Measurements from ENCODE around the gene NCAPD3.

Gene NCAPD3

GRCh38 chr11:134164490-134165370, 59.0 kb downstream of the NCAPD3 start:
- no peak overlapping the region for H2BK15ac ChIP-seq (ENCODE audit: low read length)
- H4K91ac ChIP-seq (ENCODE audit: low read depth, low read length, poor library complexity) = no peak overlapping the region
- peak overlapping the region; percentile 22 for H3K9ac ChIP-seq (ENCODE audit: low read depth, low read length, poor library complexity)
- H3K79me1 ChIP-seq (ENCODE audit: low read depth, low read length) = no peaks in the 10 kb centered on the region
- H3K4me1 ChIP-seq (ENCODE audit: control insufficient read depth in 2 of 2, insufficient read depth in 1 of 2, low read depth in 1 of 2, low read length in 2 of 2) = no peaks in the 10 kb centered on the region
- H3K14ac ChIP-seq (ENCODE audit: low read length) = no peak overlapping the region
- DNase-seq (ENCODE audit: low spot score) = peak; percentile 67
- H2BK120ac ChIP-seq (ENCODE audit: low read depth, low read length) = no peak overlapping the region
- peak overlapping the region; percentile 74 for H4K8ac ChIP-seq (ENCODE audit: low read depth, low read length)
- no peak overlapping the region for H3K4ac ChIP-seq (ENCODE audit: low read length)
- H2AFZ ChIP-seq (ENCODE audit: low read length) = no peak overlapping the region
- WGBS, 2 donors (ENCODE audit: extremely low coverage in 2 of 2, insufficient read length in 2 of 2, insufficient replicate concordance in 1 of 2) = no CpG with 5 or more reads among the region's 11 CpGs
- H3K23ac ChIP-seq (ENCODE audit: low read depth, low read length, poor library complexity) = no peak overlapping the region
- no peak overlapping the region for H2BK5ac ChIP-seq (ENCODE audit: low read length)
- H2BK12ac ChIP-seq (ENCODE audit: low read length) = no peak overlapping the region
- H3K27ac ChIP-seq (replicated peaks; ENCODE audit: low read length) = no peak overlapping the region
- H3K27me3 ChIP-seq (ENCODE audit: control insufficient read depth in 3 of 3, insufficient read depth in 3 of 3, low read depth in 1 of 3, low read length in 3 of 3) = no peaks in the 10 kb centered on the region
- H2AK5ac ChIP-seq (ENCODE audit: low read depth, low read length) = no peak overlapping the region
- peaks cover 66 to 88% of the 10 kb centered on the region in 2 donors for H3K36me3 ChIP-seq (replicated peaks in 1 of 2; ENCODE audit: control insufficient read depth in 2 of 2, insufficient read depth in 2 of 2, low read length in 2 of 2)
- peaks cover 48 to 59% of the 10 kb centered on the region in 2 donors for H3K9me3 ChIP-seq (replicated peaks in 1 of 2; ENCODE audit: control insufficient read depth in 2 of 2, insufficient read depth in 1 of 2, low read depth in 1 of 2, low read length in 2 of 2)
- no peak overlapping the region for H3K4me2 ChIP-seq (ENCODE audit: insufficient read depth, low read length, poor library complexity, severe bottlenecking)
- no peak overlapping the region for H3K18ac ChIP-seq (ENCODE audit: low read length)
- no peak overlapping the region for H3K4me3 ChIP-seq (ENCODE audit: low read length in 2 of 2)

GRCh38 chr11:134159652-134160051, 64.1 kb downstream of the NCAPD3 start:
- Histone ChIP-seq H3K4me2 (ENCODE audit: insufficient read depth, low read length, poor library complexity, severe bottlenecking) (no peak overlapping the region), H3K4ac (ENCODE audit: low read length) (no peak overlapping the region), H2BK120ac (ENCODE audit: low read depth, low read length) (no peak overlapping the region), H4K8ac (ENCODE audit: low read depth, low read length) (no peak overlapping the region), H3K9ac (ENCODE audit: low read depth, low read length, poor library complexity) (no peak overlapping the region), H2AK5ac (ENCODE audit: low read depth, low read length) (no peak overlapping the region), H3K27me3 (ENCODE audit: control insufficient read depth in 3 of 3, insufficient read depth in 3 of 3, low read depth in 1 of 3, low read length in 3 of 3) (no peaks in the 10 kb centered on the region), H3K4me3 (ENCODE audit: low read length in 2 of 2) (no peak overlapping the region), H3K79me1 (ENCODE audit: low read depth, low read length) (no peaks in the 10 kb centered on the region), H3K27ac (replicated peaks; ENCODE audit: low read length) (no peak overlapping the region), H3K36me3 (replicated peaks in 1 of 2; ENCODE audit: control insufficient read depth in 2 of 2, insufficient read depth in 2 of 2, low read length in 2 of 2) (peaks cover 58 to 100% of the 10 kb centered on the region in 2 donors), H3K18ac (ENCODE audit: low read length) (no peak overlapping the region), H2BK15ac (ENCODE audit: low read length) (no peak overlapping the region), H3K4me1 (ENCODE audit: control insufficient read depth in 2 of 2, insufficient read depth in 1 of 2, low read depth in 1 of 2, low read length in 2 of 2) (no peaks in the 10 kb centered on the region), H3K9me3 (replicated peaks in 1 of 2; ENCODE audit: control insufficient read depth in 2 of 2, insufficient read depth in 1 of 2, low read depth in 1 of 2, low read length in 2 of 2) (peaks cover 21 to 30% of the 10 kb centered on the region in 2 donors), H2BK12ac (ENCODE audit: low read length) (no peak overlapping the region), H3K23ac (ENCODE audit: low read depth, low read length, poor library complexity) (no peak overlapping the region), H3K14ac (ENCODE audit: low read length) (no peak overlapping the region), H2BK5ac (ENCODE audit: low read length) (no peak overlapping the region), H2AFZ (ENCODE audit: low read length) (no peak overlapping the region), H4K91ac (ENCODE audit: low read depth, low read length, poor library complexity) (no peak overlapping the region)
- DNase-seq (ENCODE audit: low spot score) = no peak
- WGBS, 2 donors (ENCODE audit: extremely low coverage in 2 of 2, insufficient read length in 2 of 2, insufficient replicate concordance in 1 of 2) = no CpG with 5 or more reads among the region's 9 CpGs

- Histone ChIP-seq H3K9ac (ENCODE audit: low read depth, low read length, poor library complexity) (no peak overlapping the region), H2BK5ac (ENCODE audit: low read length) (no peak overlapping the region), H2BK12ac (ENCODE audit: low read length) (no peak overlapping the region), H3K4ac (ENCODE audit: low read length) (no peak overlapping the region), H2AK5ac (ENCODE audit: low read depth, low read length) (no peak overlapping the region), H3K79me1 (ENCODE audit: low read depth, low read length) (peaks cover 2% of the 10 kb centered on the region), H3K23ac (ENCODE audit: low read depth, low read length, poor library complexity) (no peak overlapping the region), H2BK120ac (ENCODE audit: low read depth, low read length) (no peak overlapping the region), H3K14ac (ENCODE audit: low read length) (no peak overlapping the region), H3K27me3 (ENCODE audit: control insufficient read depth in 3 of 3, insufficient read depth in 3 of 3, low read depth in 1 of 3, low read length in 3 of 3) (no peaks in the 10 kb centered on the region), H3K27ac (replicated peaks; ENCODE audit: low read length) (no peak overlapping the region), H3K9me3 (replicated peaks in 1 of 2; ENCODE audit: control insufficient read depth in 2 of 2, insufficient read depth in 1 of 2, low read depth in 1 of 2, low read length in 2 of 2) (peaks cover 6 to 20% of the 10 kb centered on the region in 2 donors), H2AFZ (ENCODE audit: low read length) (no peak overlapping the region), H3K4me2 (ENCODE audit: insufficient read depth, low read length, poor library complexity, severe bottlenecking) (no peak overlapping the region), H3K18ac (ENCODE audit: low read length) (no peak overlapping the region), H3K36me3 (replicated peaks in 1 of 2; ENCODE audit: control insufficient read depth in 2 of 2, insufficient read depth in 2 of 2, low read length in 2 of 2) (peaks cover 61 to 100% of the 10 kb centered on the region in 2 donors), H2BK15ac (ENCODE audit: low read length) (no peak overlapping the region), H4K8ac (ENCODE audit: low read depth, low read length) (no peak overlapping the region), H4K91ac (ENCODE audit: low read depth, low read length, poor library complexity) (no peak overlapping the region), H3K4me3 (ENCODE audit: low read length in 2 of 2) (no peak overlapping the region), H3K4me1 (ENCODE audit: control insufficient read depth in 2 of 2, insufficient read depth in 1 of 2, low read depth in 1 of 2, low read length in 2 of 2) (no peaks in the 10 kb centered on the region)
- no peak for DNase-seq (ENCODE audit: low spot score)
- no CpG with 5 or more reads among the region's 9 CpGs for WGBS, 2 donors (ENCODE audit: extremely low coverage in 2 of 2, insufficient read length in 2 of 2, insufficient replicate concordance in 1 of 2)
Observed at GRCh38 chr11:134158023-134158422, 65.7 kb downstream of the NCAPD3 start.

GRCh38 chr11:134157451-134157850, 66.3 kb downstream of the NCAPD3 start:
- Histone ChIP-seq H4K91ac (ENCODE audit: low read depth, low read length, poor library complexity) (no peak overlapping the region), H3K9ac (ENCODE audit: low read depth, low read length, poor library complexity) (no peak overlapping the region), H3K23ac (ENCODE audit: low read depth, low read length, poor library complexity) (no peak overlapping the region), H2BK15ac (ENCODE audit: low read length) (no peak overlapping the region), H3K14ac (ENCODE audit: low read length) (no peak overlapping the region), H3K9me3 (replicated peaks in 1 of 2; ENCODE audit: control insufficient read depth in 2 of 2, insufficient read depth in 1 of 2, low read depth in 1 of 2, low read length in 2 of 2) (peaks cover under 1 to 15% of the 10 kb centered on the region in 2 donors), H3K4me1 (ENCODE audit: control insufficient read depth in 2 of 2, insufficient read depth in 1 of 2, low read depth in 1 of 2, low read length in 2 of 2) (no peaks in the 10 kb centered on the region), H3K18ac (ENCODE audit: low read length) (no peak overlapping the region), H3K36me3 (replicated peaks in 1 of 2; ENCODE audit: control insufficient read depth in 2 of 2, insufficient read depth in 2 of 2, low read length in 2 of 2) (peaks cover 58 to 100% of the 10 kb centered on the region in 2 donors), H2BK5ac (ENCODE audit: low read length) (no peak overlapping the region), H3K27me3 (ENCODE audit: control insufficient read depth in 3 of 3, insufficient read depth in 3 of 3, low read depth in 1 of 3, low read length in 3 of 3) (no peaks in the 10 kb centered on the region), H3K79me1 (ENCODE audit: low read depth, low read length) (peaks cover 2% of the 10 kb centered on the region), H3K27ac (replicated peaks; ENCODE audit: low read length) (no peak overlapping the region), H3K4me3 (ENCODE audit: low read length in 2 of 2) (no peak overlapping the region), H2AK5ac (ENCODE audit: low read depth, low read length) (no peak overlapping the region), H3K4ac (ENCODE audit: low read length) (no peak overlapping the region), H2BK120ac (ENCODE audit: low read depth, low read length) (no peak overlapping the region), H2AFZ (ENCODE audit: low read length) (no peak overlapping the region), H2BK12ac (ENCODE audit: low read length) (no peak overlapping the region), H3K4me2 (ENCODE audit: insufficient read depth, low read length, poor library complexity, severe bottlenecking) (no peak overlapping the region), H4K8ac (ENCODE audit: low read depth, low read length) (no peak overlapping the region)
- DNase-seq (ENCODE audit: low spot score) = no peak
- no CpG with 5 or more reads among the region's 4 CpGs for WGBS, 2 donors (ENCODE audit: extremely low coverage in 2 of 2, insufficient read length in 2 of 2, insufficient replicate concordance in 1 of 2)

Data from neuronal stem cell (in vitro differentiated cells).